DMS53 treated with DMSO at 0.1 percent for 48 hours (cell line): ENCODE results near the gene ETAA1.
A peak's percentile ranks its signal among the peaks of the same experiment; 100 is the strongest.

Experiments used
- DNase-seq: peaks from one replicate; lab custom pipeline; 2025; ENCODE audit not compliant: unreplicated experiment; lab: John Stamatoyannopoulos, UW

The ETAA1 gene

DNA sequence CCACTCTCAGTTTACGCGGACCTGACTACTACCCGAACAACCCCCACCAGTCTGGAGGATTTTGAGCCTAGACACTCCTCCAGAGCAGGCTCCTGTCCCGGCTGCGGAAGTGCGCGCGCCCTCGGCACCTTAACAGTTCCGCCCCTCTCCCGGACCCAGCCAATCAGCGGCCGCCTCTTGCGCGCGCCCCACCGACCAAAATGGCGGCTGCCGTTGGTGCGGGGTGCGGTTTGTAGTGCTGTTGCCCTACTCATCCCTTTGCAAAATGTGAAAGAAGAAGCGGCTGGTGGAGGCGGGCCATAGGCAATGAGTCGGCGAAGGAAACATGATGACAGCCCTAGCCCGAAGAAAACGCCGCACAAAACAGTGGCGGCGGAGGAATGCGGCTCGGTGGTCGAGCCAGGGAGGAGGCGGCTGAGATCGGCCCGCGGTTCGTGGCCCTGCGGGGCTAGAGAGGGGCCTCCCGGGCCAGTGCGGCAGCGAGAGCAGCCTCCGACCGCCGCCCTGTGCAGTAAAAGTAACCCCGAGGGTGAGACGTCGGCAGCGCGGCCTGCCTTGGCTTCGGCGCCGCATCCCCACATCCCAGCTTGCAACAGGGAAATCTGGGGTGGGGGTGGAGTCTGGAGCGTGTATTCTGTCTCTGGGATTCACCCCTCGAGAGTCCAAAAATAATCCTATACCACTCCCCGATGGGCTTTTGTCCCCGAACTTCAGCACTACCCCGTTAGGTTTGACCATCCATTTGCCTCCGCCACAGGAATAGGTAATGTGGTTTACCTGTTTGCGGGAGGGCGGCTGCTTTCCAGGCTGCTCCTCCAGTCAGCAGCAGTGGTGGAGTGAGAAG lies at the start of gene ETAA1:
Gene ETAA1 (plus strand): TSS at position 191 of the 844 bp plus-strand sequence. CDS start 116 bp downstream, at position 307.
- DNase-seq = peak; percentile 78

DNA sequence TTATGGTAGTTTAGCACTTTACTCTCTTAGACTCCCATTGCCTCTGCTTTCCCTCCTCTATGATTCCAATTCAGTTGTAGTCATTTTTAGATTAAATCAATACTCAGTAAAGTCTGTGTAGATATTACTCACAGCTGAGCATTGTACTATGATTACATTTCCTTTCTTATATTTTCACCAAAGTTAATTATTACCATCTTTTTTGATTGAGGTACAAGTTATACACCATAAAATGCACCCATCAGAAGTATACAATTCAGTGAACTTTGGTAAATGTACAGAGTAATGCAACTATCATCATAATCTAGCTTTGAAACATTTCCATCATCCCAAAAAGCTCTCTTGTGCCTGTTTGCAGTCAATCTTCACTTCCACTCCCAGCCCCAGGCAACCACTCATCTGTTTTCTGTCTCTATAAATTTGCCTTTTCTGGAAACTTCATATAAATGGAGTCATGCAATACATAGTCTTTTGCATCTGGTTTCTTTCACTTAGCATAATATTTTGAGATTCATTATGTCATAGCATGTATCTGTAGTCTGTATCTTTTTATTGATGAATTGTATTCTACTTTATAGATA lies 30.2 kb upstream of the ETAA1 start:
- DNase-seq = no peak

DNA sequence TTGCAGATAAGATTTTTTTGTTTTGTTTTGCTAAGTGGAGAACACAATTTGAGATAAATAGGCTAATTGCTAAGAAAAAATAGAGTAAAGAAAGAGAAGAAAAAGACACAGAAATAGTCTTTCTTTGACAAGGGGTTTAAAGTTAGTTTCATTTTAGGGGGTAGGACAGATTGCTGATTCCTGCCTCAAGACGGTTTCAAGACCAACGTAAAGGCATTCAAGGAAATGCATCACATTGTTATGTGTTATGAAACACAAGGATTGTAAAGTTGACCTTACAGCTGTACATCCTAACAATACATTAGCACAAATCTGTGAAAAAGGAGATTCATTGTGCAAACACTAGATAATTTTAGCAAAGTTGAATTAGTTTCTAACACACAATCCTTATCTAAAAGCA lies 22.7 kb upstream of the ETAA1 start:
- DNase-seq = no peak

DNA sequence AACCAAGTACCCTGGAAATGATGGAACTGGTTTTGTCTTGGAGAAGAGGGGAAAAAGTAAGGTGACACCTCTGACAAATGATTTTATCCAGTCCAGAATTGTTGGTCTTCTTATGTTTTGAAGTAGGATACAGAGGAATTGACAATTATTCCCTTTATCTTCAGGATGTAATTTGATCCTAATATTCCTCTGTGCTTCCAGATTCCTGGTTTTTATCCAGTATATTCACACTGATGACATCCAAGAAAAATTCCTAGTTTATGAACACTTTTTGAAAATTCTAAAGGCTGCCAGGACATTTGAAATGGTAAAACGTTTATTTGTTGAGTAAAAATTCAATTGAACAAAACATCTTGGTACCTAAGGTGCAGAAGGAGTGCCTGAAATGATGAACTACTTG lies 22.2 kb upstream of the ETAA1 start:
- no peak for DNase-seq

DNA sequence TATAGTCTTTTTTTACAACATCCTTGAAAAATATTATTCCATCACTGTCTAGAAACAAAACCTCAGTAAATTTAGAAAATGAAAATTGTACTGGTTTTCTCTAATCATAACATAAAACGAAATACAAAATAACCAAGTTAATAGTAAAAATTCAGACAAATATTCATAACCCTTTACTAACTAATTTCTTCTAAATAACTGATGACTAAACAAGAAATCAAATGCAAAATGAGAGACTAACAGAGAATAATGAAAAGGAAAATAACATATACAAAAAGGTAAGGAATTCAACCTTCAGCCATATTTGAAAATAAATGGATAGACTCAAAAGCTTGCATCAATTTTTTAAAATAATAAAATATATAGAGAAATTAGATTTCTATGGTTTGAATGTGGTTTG lies 18.6 kb upstream of the ETAA1 start:
- DNase-seq = no peak

DNA sequence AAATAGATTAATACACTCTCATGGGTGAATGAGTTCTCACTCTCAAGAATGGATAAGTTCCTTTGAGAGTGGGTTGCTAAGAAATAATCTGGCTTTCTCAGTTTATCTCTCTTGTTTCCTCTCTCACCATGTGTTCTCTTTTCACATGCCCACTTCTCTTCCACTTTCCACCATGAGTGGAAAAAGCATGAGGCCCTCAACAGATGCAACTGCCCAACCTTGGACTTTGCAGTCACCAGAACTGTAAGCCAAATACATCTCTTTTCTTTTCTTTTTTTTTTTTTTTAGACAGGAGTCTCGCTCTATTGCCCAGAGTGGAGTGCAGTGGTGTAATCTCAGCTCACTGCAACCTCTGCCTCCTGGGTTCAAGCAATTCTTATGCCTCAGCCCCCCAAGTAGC lies 18.1 kb upstream of the ETAA1 start:
- DNase-seq = no peak

DNA sequence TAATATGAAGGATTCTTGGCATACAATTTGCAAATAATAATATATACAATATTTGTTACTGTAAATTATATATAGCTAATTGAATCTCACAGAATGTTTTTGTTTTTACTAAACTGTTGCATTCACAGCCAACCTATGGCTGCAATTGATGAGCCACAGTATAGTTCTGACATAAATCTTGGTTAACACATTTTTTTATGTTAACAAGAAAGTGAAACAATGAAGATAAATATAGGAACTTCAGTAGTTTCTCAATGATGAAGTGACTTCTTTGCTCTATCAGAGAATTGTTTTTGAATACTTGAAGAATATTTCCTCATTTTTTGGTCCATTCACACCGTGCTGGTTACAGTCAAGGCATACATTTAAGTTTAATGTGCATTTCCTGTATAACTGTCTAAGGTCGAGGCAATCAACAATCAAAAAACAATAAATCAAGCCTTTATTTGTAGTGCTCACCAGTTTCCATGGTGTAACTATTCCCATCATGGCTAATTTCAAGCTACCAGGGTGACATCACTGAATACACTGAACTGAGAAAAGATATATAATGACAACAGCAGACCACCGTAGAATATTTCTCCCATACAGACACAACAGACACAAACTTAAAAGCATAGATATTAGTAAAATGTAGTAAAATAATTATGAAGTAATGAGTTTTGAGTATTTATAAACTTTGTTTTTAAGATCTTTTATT lies 12.9 kb upstream of the ETAA1 start:
- DNase-seq = no peak

DNA sequence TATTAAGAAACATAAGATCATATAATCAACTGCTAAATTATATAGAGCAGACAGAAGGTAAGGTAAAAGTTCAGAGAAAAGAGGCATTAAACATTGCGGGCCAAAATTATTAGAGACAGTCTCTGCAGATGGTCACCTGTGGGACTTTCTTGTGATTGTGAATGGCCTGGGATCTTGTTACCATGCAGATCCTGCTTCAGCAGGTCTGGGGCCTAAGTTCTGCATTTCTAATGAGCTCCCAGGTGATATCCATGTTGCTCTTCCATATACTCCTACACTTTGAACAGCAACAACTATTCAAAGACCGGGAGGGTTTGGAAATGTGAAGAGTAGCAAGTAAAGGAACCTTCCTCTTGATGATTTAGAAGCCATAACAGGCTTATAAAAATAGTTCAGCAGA lies 8.5 kb upstream of the ETAA1 start:
- DNase-seq = no peak

DNA sequence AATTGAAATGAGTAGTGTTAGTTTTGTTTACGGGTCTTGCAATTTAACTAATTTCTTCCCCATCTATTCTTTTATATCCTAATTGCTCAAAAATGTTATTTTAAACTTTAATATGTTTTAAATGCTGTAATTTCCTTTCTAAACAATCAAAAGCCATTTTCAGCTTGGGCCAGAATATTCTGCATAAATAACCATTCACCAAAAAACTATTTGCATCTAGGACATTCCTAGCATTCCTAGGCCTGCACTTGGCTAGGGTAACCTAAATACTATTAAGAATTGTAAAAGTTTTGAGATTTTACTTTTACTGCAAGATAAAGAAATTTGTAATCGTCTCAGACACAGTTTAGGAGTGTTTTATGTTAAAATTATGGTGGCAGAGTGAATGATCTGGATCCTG lies 7.8 kb upstream of the ETAA1 start:
- DNase-seq = no peak

DNA sequence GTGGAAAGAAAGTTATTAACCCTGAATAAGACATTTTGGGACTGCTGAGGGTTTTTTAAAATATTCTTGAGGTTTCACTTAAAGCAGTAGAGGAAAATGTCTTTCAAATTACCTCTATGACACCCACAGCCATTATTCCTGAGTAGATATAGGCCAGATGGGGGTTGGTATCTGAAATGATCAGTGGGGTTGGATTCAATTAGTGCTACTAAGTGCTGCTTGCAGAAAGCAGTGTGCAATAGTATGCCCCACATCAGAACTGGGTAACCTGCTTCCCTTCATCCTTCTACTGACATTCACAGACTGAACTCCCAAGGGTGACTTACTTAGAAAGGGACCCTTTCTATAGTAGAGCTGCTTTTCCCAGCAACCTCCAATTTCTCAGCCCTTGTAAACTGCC lies 7.3 kb upstream of the ETAA1 start:
- no peak for DNase-seq

DNA sequence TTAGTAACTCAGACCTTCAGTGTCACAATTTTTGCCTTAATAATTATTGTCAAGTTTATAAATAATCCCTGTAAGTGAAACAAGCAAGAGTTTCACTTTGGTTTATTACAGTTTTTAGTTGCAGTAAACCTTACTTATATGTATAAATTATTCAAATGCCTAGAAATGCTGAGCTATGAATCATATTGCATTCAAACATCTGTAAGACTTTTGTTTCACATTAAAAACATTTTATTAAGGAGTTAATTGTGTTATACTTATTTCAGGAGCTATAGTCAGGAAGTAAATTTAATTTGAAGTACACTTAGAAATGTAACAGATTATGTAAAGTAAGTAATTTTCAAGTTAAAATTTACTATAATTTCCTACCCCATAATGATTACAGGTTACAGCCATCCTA lies 3.9 kb upstream of the ETAA1 start:
- no peak for DNase-seq

DNA sequence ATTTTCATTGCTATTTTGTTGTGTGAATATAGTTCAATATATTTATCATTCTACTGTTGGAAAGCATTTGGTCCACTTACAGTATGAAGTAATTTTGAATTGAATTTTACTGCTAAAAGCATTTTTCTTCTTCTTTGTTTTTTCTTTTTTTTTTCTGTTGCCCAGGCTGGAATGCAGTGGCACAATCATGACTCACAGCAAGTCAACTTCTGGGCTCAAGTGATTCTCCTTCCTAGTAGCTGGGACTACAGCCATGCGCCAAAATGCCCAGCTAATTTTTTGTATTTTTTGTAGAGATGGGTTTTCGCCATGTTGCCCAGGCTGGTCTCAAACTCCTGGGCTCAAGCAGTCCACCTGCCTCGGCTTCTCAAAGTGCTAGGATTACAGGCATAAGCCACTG lies 2.4 kb upstream of the ETAA1 start:
- no peak for DNase-seq

DNA sequence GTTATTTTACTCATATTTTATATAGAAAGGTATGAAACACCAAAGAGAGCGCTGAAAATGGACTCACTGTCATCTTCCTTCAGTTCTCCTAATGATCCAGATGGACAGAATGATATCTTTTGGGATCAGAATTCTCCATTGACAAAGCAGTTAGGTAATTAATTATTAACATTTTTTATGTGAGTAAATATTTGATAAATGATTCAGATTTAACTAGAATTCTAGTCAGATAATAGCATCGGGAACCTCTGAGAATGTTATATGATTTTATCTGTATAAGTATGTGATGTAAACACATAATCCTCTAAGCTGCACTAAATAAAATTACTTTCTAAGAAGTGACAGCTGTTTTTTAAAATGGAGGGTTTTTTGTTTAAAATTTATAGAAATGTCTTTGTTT lies 2.0 kb downstream of the ETAA1 start:
- DNase-seq = no peak

DNA sequence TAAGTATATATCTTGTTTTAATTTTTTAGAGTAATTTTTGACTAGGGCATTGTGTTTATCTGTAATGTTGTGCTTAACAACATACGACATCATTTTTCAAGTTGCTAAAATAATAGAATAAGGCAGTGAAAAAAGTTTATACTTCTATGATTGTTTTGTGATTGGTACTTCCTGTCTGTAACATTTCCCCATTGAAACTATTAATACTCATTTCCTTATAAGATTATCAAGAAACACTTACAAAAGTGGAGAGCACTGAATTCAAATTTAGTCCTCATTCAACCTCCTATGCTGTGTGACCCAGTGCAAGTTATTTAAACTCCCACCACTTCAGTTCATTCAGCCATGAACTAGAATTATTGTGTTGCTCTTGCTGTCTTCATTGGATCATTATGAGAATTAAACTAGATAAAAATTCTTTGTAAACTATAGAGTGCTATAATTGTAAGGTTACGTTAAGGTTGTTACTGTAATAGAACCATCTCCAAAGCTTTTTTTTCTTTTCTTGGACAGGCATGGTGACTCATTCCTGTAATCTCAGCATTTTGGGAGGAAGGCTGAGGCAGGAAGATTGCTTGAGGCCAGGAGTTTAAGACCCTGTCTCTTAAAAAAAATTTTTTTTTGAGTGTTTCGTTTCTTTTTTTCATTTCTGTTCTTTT lies 2.8 kb downstream of the ETAA1 start:
- DNase-seq = no peak

DNA sequence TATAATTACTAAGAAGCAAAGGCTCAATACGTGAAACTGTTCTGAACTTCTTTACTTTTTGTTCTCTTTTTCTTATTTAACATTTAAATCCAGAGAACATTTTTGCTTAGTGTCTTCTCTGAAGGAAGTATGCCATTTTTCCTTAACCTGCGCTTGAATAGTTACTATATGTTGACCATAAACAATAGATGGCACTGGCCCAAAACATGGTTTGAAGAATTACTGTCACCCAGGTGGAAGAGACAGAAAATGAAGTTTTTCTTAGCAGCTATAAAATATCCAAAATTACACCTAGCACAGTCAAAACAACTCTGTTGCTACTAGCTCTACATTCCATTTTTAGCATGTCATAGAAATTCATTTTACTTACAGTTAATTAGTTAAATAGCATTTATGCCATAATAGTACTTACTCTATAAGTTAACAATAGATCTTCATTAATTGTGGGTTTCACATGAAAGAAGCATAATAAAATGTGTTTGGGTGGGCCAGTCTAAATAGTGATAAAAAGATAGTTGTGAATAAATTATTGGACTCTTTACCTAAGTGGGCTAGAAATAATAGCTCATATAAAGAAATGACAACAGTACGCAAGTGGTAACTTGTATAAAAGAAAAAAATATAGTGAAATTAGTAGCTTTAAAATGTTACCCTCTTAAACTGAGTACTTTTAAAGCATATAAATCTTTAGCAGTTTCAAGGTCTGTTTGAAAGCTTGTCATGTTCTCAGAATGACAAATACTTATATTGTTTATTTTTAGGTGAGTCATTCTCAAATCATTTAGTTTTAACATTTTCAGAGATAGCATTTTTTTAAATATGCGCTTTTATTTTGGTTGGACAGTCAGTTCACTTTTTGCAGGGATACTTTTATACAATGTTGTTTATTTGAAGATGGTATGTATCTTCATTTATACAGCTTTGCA lies 3.7 kb downstream of the ETAA1 start:
- DNase-seq = peak; percentile 5

DNA sequence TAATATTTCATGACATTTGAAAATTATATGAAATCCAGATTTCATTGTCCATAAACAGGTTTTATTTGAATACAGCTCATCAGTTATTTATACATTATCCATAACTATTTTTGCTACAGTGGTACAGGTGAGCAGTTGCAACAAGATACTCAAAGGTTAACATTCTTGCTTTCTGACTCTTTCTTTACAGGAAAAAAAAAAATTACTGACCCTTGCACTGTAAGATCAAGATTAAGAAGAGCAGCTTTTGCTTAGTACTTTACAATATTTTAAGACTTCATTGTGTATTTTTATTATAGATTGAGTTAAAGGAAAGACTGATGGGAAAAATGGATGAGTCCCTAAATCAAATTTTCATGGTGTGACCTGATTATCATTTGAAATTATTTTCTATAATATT lies 11.2 kb downstream of the ETAA1 start:
- DNase-seq = no peak

DNA sequence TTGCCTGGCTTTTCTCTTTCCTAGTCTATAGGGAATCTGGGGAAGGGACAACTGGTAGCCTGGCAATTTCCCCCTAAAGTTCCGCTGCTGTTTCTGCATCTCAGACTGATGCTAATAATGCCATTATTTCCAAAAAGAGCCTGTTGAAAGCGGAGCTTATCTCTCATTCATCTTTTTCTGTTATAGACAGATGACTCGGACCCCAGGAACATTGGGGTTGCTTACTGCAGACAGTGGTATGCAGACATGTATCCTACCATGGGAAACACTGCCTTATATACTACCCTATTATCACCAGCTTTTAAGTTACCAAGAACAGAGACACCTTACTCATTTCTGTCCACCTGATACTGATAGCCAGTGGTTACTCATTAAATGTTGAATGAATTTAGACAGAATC lies 15.3 kb downstream of the ETAA1 start:
- no peak for DNase-seq

DNA sequence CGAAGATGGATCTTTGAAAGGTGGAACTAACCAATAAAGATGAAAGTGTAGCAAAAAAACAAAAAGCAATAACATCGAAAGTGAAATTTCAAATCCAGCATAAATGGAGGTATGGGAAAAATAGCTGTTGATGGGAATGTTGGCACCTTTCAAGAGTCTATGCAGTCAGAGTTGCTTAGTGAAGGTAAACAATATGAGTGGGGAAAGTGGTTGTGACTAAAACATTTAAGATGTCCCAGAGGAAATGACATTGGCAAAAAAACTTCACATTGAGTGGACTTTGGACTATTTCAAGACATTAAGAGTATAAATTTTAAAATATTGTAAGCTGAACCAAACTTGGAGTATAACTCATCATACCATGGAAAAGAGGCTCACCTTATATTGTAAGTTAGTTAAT lies 17.7 kb downstream of the ETAA1 start:
- no peak for DNase-seq

DNA sequence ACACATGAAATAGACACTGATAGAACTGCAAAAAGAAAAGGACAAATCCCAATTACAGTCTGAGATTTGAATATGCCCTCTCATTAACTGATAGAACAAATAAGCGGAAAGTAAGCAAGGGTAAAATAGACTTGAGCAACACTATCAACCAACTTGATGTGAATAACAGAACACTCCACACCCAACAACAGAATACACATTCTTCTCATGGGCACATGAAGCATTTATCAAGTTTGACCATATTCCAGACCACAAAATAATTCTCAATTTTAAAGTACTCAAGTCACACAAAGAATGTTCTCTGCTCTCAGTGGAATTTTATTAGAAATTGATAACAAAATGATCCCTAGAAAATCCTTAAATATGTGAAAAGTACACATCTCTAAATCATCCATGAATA lies 19.0 kb downstream of the ETAA1 start:
- DNase-seq = no peak

DNA sequence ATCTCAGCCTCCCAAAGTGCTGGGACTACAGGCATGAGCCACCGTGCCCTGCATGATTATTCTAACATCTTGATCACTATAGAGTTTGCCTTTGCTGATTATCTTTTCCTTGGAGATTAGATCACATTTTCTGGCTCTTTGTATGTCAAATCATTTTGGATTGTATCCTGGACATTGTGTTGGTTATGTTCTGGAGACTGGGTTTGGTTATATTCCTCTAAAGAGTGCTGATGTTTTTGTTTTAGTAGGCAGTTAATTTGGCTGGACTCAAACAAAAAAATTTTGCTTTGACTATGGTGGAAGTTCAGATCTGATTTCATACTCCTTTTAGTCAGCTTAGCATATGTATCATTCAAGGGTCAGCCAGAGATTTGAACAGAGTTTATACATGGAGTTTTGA lies 26.4 kb downstream of the ETAA1 start:
- no peak for DNase-seq

DNA sequence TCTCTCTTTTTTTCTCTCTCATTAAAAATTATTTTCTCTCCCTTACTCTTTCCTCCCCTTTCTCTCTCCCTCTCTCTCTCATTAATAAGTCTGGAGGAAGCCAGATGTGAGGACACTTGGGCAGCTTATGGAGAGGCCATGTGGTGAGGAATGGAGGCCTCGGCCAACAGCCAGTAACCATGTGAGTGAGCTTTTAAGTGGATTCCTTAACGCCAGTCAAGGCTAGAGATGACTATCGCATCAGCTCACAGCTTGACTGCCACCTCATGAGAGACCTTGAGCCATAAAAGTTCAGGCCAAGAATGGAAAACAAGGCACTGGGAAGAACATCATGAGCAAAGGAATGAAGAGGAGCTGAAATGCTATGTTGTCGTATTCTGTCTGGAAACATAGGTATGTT lies 39.1 kb downstream of the ETAA1 start:
- no peak for DNase-seq
